ENCODE measurements around the gene PAX1. TPM values are rescaled to one million over a fixed set of nuclear protein-coding genes. Genes with fewer than 3 reads are reported as not detected.

The PAX1 gene
- total and polyA plus RNA-seq, 9 of the 15 experiments (the other 6 are each of a cell fraction or from before 2014, with no cell fraction given) = not detected

DNA sequence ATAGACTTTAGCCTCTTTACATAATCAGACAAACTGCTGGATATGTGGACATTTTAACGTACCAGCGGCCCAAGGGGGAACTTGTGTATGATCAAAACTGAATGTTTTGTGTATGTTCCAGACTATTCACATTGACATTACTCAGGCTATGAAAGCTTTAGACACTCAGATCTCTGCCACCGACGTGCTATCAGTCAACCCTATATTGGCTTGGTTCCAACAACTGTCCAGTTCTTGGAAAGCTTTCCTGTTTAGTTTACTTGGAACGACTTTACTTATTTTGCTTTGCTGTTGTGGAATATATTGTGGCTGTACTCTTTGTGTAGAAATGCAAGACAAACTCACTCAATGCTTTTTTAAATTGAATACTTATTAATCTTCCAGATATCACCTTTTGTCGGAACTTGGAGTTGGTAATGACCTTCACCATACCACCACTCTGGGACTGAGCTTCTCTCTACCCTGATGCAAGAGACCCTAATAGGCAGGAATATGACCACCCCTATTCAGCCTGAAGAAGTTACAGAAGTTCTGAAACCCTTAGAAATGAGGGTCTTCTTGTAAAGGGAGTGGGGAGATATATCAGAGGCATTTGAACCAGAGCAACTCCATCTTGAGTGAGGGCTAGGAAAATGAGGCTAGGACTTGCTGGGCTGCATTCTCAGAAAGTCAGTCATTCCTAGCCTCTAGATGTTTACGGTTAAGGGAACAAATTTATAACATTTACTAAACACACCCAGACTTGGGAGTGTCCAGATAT lies 49.0 kb upstream of the PAX1 start (continued):
- TF ChIP-seq ZNF175 (CRISPR knock-in tag; IDR thresholded peaks at IDR 0.05; ENCODE audit: low read depth) (peak; percentile 64; the same call in 1 of the 2 replicates), TCF7L2 (IDR thresholded peaks at IDR 0.05; ENCODE audit: low read depth, low read length) (no peak), HMGN3 (IDR thresholded peaks at IDR 0.05; ENCODE audit: borderline replicate concordance, extremely low read depth, insufficient read length, low read depth, low read length) (no peak), KLF6 (CRISPR knock-in tag; IDR thresholded peaks at IDR 0.05; ENCODE audit: borderline replicate concordance) (peak; percentile 96), ESRRA (IDR thresholded peaks at IDR 0.05; ENCODE audit: borderline replicate concordance, low read depth) (no peak), RAD21 (CRISPR knock-in tag; conservative IDR thresholded peaks at IDR 0.05 in 1 of 2, IDR thresholded peaks at IDR 0.05 in 1 of 2) (0 out of 4 replicates have a peak, but pooled peaks of 1 of the 2 experiments have one; percentile 11), U2AF1 (optimal IDR thresholded peaks at IDR 0.05; ENCODE audit: low read depth, low read length) (no peak), ZBTB1 (CRISPR knock-in tag; IDR thresholded peaks at IDR 0.05; ENCODE audit: borderline replicate concordance, low read depth) (no peak), RAD51 (IDR thresholded peaks at IDR 0.05; ENCODE audit: borderline replicate concordance, low read depth) (no peak), ZNF3 (CRISPR knock-in tag; IDR thresholded peaks at IDR 0.05) (no peak), SPI1 (IDR thresholded peaks at IDR 0.05; ENCODE audit: borderline replicate concordance, low read depth, low read length) (no peak), ZNF174 (CRISPR knock-in tag; IDR thresholded peaks at IDR 0.05) (no peak), CEBPB (tag; IDR thresholded peaks at IDR 0.05) (no peak), HDAC3 (IDR thresholded peaks at IDR 0.05; ENCODE audit: borderline replicate concordance, partially characterized antibody) (no peak), ZNF124 (CRISPR knock-in tag; IDR thresholded peaks at IDR 0.05) (no peak), TRIM25 (IDR thresholded peaks at IDR 0.05; ENCODE audit: borderline replicate concordance) (no peak)
- TF ChIP-seq, protein P1, sequence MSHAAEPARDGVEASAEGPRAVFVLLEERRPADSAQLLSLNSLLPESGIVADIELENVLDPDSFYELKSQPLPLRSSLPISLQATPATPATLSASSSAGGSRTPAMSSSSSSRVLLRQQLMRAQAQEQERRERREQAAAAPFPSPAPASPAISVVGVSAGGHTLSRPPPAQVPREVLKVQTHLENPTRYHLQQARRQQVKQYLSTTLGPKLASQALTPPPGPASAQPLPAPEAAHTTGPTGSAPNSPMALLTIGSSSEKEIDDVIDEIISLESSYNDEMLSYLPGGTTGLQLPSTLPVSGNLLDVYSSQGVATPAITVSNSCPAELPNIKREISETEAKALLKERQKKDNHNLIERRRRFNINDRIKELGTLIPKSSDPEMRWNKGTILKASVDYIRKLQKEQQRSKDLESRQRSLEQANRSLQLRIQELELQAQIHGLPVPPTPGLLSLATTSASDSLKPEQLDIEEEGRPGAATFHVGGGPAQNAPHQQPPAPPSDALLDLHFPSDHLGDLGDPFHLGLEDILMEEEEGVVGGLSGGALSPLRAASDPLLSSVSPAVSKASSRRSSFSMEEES (CRISPR knock-in tag; IDR thresholded peaks at IDR 0.05) = 0 out of 2 replicates have a peak, but pooled peaks have one; percentile 14
- TF ChIP-seq, protein P2, sequence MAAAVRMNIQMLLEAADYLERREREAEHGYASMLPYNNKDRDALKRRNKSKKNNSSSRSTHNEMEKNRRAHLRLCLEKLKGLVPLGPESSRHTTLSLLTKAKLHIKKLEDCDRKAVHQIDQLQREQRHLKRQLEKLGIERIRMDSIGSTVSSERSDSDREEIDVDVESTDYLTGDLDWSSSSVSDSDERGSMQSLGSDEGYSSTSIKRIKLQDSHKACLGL (CRISPR knock-in tag; IDR thresholded peaks at IDR 0.05; ENCODE audit: borderline replicate concordance, poor library complexity, severe bottlenecking) = no peak
